Activated CD8-positive, alpha-beta memory T cell treated with anti-CD3 and anti-CD28 coated beads, Interleukin-2, amount 10 ng/mL, durations not matched to agents 7 days and 5 days (primary cell): ENCODE measurements around the gene CDK14. TPM values are rescaled to one million over a fixed set of nuclear protein-coding genes. Genes with fewer than 3 reads are reported as not detected.

ENCODE experiments used
- ATAC-seq: fragments of 150-1000 bp; cut with Tn5 transposase; one replicate; pipeline ENCODE4 v1.10.0; 2021; ENCODE audit warnings: moderate library complexity
- CTCF ChIA-PET: fragments of 350-600 bp; sonication (Branson Sonifier 250); formaldehyde crosslinking; loops from one replicate; lab custom pipeline; 2021; ENCODE audit warnings: antibody characterized with exemption; lab: Charles Lee
- DNase-seq: peaks from one replicate; pipeline ENCODE4 v3.0.0-alpha.2; 2020
- H3K27ac Mint-ChIP-seq: one replicate; pipeline ENCODE4 v1.8.0; 2021; ENCODE audit warnings: mild to moderate bottlenecking, mixed read lengths
- H3K27me3 Mint-ChIP-seq: one replicate; pipeline ENCODE4 v1.8.0; 2021; ENCODE audit warnings: mixed read lengths
- H3K36me3 Mint-ChIP-seq: one replicate; pipeline ENCODE4 v1.8.0; 2021; ENCODE audit warnings: mild to moderate bottlenecking, mixed read lengths
- H3K4me1 Mint-ChIP-seq: one replicate; pipeline ENCODE4 v1.8.0; 2021; ENCODE audit warnings: mixed read lengths
- H3K4me3 Mint-ChIP-seq: one replicate; pipeline ENCODE4 v1.8.0; 2021; ENCODE audit warnings: mild to moderate bottlenecking, moderate library complexity, mixed read lengths
- H3K9me3 Mint-ChIP-seq: one replicate; pipeline ENCODE4 v1.8.0; 2022; ENCODE audit warnings: low read depth, mixed read lengths
- total RNA-seq, 2 experiments: library from RNA; stranded (reverse); gene quantifications; one replicate each; pipeline ENCODE4 v1.2.3, GENCODE V29; 2021

The CDK14 gene
- total RNA-seq, 2 experiments from 2014 or later: 0.20 to 0.23 TPM

DNA sequence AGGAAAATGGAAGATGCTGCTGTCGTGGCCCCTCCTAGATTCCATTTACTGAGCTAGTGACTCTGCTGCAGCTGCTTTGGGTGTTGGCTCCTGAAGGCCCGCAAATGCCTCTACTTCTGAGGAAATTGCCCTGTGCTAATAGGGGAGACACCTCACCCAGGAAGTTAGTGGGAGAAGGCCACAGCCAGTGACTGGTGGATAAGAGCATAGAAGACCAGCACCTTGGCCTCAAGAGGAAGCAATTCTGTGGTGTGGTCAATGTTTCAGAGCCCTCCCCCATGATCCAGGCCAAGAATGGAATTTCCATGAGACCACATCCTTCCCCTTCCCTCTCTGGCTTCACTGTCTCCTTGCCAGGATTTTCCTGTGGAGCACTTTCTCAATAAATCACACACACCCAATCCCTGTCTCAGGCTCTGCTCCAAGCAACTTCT lies 643.1 kb downstream of the CDK14 start:
- ATAC-seq (no peak), DNase-seq (no peak)

DNA sequence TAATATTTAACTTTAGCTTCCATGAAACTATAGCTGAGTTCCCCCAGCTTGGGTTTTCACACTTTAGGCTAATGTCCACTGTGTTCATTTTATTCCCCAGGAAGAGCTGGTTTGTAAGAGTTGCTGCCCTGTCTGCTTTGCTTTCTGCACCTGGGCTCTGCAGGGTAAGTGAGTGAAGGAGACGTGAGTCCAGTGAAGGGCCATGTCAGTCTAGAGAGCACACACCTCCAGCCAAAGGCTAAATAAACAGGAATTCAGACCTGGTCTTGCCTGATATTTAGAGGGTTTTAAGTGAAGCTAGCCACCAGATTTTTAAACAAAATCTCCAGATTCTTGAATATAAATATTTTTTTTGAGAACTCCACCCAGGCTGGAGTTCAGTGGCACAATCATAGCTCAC lies 643.7 kb downstream of the CDK14 start:
- no peak overlapping the region for H3K4me3 Mint-ChIP-seq
- no peaks in the 10 kb centered on the region for H3K4me1 Mint-ChIP-seq
- no peaks in the 10 kb centered on the region for H3K9me3 Mint-ChIP-seq
- H3K36me3 Mint-ChIP-seq: no peaks in the 10 kb centered on the region
- CTCF ChIA-PET: no interaction called here
- H3K27me3 Mint-ChIP-seq: no peaks in the 10 kb centered on the region
- DNase-seq: no peak
- no peak overlapping the region for H3K27ac Mint-ChIP-seq
- ATAC-seq: no peak

More for the DNA sequence above, 643.1 kb downstream of the CDK14 start:
- Mint-ChIP-seq H3K9me3 (no peaks in the 10 kb centered on the region), H3K4me3 (no peak overlapping the region), H3K27me3 (no peaks in the 10 kb centered on the region), H3K27ac (no peak overlapping the region), H3K4me1 (no peaks in the 10 kb centered on the region), H3K36me3 (no peaks in the 10 kb centered on the region)
- CTCF ChIA-PET: no interaction called here

DNA sequence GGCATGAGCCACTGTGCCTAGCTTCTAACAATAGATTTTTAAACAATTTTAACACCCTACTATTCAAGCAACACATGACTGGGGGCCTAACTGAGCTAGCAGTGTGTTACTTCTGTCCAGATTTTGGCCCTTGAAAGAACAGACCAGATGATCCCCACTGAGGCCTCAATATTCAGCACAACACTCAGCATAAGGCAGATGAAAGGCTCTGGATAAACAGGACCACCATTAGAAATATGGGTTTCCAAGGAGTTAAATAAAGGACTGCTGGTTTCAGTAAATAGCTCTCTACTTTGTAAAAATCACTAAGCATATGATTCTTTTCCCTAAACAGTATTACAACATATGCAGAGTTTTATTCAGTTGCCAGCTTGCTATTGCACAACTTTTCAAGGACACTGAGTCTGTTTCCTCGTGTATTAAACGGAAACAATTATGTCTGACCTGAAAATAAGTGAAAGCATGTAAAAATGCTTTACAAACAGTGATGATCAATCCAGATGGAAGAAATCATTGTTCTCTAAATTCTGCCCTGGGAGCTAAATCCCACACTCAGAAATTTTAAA lies 644.3 kb downstream of the CDK14 start:
- ATAC-seq (no peak), DNase-seq (no peak)
- no peaks in the 10 kb centered on the region for H3K36me3 Mint-ChIP-seq
- H3K27me3 Mint-ChIP-seq: no peaks in the 10 kb centered on the region
- CTCF ChIA-PET: no interaction called here
- no peak overlapping the region for H3K4me3 Mint-ChIP-seq
- no peaks in the 10 kb centered on the region for H3K4me1 Mint-ChIP-seq
- H3K27ac Mint-ChIP-seq: no peak overlapping the region
- no peaks in the 10 kb centered on the region for H3K9me3 Mint-ChIP-seq

DNA sequence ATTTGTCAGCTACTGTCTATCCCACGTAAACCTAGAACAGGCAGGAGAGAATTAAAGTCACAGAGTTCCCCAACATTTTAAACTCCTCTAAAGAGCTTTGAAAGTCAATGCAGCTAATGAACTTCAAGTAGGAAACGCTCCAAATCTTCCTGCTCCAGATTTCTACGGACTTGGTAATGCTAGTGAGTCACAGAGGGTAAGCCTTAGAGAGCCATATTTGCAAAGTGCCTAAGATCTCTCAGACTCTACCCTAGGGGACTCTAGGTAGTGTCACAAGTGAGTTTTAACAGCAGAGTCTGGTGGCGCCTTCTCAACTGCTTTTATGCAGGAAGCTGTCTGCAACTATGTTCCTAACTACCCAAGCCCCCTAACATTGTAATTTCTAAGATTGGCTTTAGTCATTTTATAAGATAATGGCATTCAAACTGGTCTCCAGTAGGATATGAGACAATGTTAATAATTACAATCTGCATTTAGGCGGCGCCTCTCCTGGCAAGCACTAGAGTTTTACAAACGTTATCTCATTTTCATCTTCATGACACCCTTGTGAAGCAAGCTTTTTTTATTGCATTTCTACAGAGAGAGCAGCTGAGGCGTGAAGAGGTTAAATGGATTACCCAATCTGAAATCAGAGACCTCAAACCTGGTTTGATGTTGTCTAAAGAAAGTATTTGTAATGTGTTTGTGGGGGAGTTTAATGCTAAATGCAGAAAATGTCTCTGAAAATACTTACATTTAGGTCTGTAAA lies 646.1 kb downstream of the CDK14 start:
- no peaks in the 10 kb centered on the region for H3K36me3 Mint-ChIP-seq
- CTCF ChIA-PET: no interaction called here
- DNase-seq (no peak), ATAC-seq (no peak)
- H3K27me3 Mint-ChIP-seq: no peaks in the 10 kb centered on the region
- H3K4me3 Mint-ChIP-seq: no peak overlapping the region
- no peaks in the 10 kb centered on the region for H3K4me1 Mint-ChIP-seq
- no peak overlapping the region for H3K27ac Mint-ChIP-seq
- H3K9me3 Mint-ChIP-seq: no peaks in the 10 kb centered on the region

DNA sequence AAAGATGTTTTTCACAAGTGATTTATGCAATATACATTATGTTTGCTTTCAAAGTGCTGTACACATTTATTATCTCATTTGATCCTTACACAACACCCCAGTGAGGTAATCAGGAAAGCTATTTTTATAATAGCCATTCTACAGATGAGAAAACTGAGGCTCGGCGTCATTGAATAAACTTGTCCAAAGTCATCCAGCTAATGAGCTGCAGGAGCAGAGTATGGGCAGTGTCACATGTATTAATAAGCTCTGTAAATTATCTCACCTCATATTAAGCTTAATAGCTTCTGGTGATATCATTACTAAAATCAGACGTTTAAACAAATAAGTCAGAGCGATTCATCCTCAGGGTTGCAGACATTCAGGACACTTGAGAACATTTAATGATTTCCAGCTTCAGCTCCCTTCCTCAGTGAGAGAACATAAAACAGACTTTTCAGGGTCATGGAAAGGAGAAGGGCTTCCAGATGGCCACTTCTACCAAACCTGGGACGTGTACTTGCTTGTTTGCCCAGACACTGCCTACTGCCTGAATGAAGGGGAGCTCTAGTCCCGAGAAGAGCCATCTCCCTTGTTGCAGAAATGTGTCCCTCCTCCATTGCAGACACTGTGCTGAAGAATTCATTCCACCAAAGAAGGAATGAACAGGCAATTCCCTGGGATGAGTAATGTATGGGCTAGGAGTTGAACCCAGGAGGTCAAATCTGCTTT lies 647.6 kb downstream of the CDK14 start:
- no peaks in the 10 kb centered on the region for H3K27me3 Mint-ChIP-seq
- CTCF ChIA-PET: no interaction called here
- no peaks in the 10 kb centered on the region for H3K36me3 Mint-ChIP-seq
- no peak for ATAC-seq
- H3K27ac Mint-ChIP-seq: no peak overlapping the region
- no peak overlapping the region for H3K4me3 Mint-ChIP-seq
- H3K4me1 Mint-ChIP-seq: no peaks in the 10 kb centered on the region
- no peaks in the 10 kb centered on the region for H3K9me3 Mint-ChIP-seq
- DNase-seq: no peak

DNA sequence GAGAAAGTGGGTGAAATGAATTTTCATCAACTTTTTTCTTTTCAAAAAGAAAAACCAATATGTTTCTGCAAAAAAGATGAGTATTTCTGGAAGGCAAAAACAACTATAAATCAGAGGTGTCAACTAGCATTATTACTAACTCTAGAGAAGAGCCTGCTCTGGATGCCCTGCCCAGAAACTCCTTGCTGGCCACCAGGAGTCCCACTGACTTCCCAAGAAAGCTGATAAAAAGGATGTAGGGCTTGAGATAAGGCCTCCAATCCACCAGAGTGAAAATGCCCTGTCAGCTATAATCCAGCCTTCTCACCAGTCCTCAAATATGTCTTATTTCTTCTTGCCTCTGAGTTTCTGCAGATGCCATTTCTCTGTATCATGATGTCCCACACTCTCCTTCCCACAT lies 651.4 kb downstream of the CDK14 start:
- H3K36me3 Mint-ChIP-seq: no peaks in the 10 kb centered on the region
- H3K9me3 Mint-ChIP-seq: no peaks in the 10 kb centered on the region
- no peak for ATAC-seq
- CTCF ChIA-PET: no interaction called here
- no peak overlapping the region for H3K27ac Mint-ChIP-seq
- no peak for DNase-seq
- no peak overlapping the region for H3K4me3 Mint-ChIP-seq
- H3K27me3 Mint-ChIP-seq: no peaks in the 10 kb centered on the region
- no peaks in the 10 kb centered on the region for H3K4me1 Mint-ChIP-seq

DNA sequence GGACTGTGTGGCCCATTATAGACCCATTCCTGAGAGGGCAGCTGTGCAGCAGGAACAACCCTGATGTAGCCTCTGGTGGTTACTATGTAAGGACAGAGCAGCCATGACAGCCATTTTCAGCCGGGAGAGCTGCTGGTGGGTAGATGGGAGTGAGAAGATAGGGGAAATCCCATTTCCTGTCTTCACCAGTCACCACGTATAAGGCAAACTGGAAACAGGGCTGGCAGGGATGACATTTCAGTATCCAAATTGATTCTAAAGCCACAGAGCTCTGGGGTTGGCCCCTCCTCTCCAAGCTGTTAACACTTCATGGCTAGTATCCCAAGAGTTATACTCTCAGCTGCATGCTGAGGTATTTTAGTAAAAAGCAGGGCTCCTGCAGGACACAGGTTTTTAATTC lies 652.9 kb downstream of the CDK14 start:
- Mint-ChIP-seq H3K4me1 (no peaks in the 10 kb centered on the region), H3K27me3 (no peaks in the 10 kb centered on the region), H3K9me3 (no peaks in the 10 kb centered on the region), H3K36me3 (no peaks in the 10 kb centered on the region), H3K4me3 (no peak overlapping the region), H3K27ac (no peak overlapping the region)
- DNase-seq (no peak), ATAC-seq (no peak)
- CTCF ChIA-PET: no interaction called here

DNA sequence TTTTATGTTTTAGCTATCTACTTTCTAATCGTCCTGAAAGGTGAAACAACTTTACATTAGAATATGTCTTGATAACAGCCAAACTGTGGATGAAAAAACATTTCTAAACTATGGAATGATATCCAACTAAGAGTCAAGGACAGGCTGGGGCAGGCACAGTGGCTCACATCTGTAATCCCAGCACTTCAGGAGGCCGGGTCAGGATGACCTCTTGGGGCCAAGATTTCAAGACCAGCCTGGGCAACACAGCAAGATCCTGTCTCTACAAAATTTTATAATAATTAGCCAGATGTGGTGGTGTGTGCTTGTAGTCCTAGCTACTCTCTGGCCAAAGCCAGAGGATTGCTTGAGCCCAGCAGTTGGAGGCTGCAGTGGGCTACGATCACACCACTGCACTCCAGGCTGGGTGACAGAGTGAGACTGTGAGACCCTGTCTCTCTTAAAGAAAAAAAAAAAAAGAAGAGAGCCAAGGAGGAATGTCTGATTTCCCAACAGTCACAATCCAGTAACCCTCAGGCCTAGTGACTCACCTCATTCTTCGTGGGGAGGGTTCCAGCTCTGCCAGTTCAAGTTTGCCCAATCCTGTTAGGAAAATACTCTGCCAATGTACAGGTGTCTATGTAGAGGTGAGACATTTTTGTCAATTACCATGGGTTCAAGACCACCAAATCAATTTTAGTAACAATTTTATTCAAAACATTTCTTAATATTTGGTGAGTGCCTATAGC lies 653.5 kb downstream of the CDK14 start:
- ATAC-seq: no peak
- CTCF ChIA-PET: no interaction called here
- Mint-ChIP-seq H3K4me1 (no peaks in the 10 kb centered on the region), H3K27me3 (no peaks in the 10 kb centered on the region), H3K27ac (no peak overlapping the region), H3K36me3 (no peaks in the 10 kb centered on the region), H3K4me3 (no peak overlapping the region), H3K9me3 (no peaks in the 10 kb centered on the region)
- DNase-seq: no peak

DNA sequence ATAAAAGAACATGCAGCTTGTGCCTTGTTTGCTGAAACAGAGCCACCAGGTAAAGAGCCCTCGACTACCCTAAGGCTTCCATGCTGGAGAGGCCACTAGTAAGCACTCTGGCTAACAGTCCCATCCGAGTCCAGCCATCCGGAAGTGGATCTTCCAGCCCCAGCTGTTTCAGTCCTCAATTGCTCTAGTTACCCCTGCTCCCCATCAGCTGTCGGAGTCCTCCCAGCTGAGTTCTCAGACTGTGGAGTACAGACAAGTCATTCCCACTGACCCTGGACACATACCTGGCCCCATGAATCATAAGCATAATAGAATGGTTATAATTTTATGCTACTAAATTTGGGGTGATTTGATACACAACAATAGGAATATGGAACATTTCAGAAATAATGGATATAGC lies 654.6 kb downstream of the CDK14 start:
- Mint-ChIP-seq H3K9me3 (no peaks in the 10 kb centered on the region), H3K27ac (no peak overlapping the region), H3K4me1 (no peaks in the 10 kb centered on the region), H3K27me3 (no peaks in the 10 kb centered on the region), H3K36me3 (no peaks in the 10 kb centered on the region), H3K4me3 (no peak overlapping the region)
- CTCF ChIA-PET: no interaction called here
- ATAC-seq (no peak), DNase-seq (no peak)

DNA sequence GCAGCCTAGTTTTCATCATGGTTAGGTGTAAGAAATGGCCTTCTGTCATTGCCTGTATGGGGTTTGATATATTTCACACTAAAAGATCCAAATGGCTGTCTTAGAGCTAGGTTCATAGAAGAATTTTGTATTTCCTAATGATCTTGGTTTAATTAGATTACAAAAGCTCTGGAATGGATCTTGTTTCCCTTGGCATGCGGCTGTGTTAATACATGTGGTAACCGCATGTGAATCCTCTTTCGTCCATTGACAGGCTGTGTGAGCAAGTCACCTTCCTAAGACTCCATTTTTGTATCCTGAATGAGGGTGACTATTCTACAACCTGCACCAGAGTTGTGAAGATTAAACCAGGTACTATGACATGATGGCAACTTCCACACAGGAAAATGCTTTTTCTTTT lies 655.8 kb downstream of the CDK14 start:
- no peak for DNase-seq
- Mint-ChIP-seq H3K4me3 (no peak overlapping the region), H3K27ac (no peak overlapping the region), H3K36me3 (no peaks in the 10 kb centered on the region), H3K4me1 (no peaks in the 10 kb centered on the region), H3K9me3 (no peaks in the 10 kb centered on the region), H3K27me3 (no peaks in the 10 kb centered on the region)
- CTCF ChIA-PET: no interaction called here
- ATAC-seq: no peak

Other genes with a start within 250 kb of the CDK14 start
- 10 to 100 TPM; 26.6 to 29.1 TPM for gene GTPBP10, start 249.6 kb upstream of the CDK14 start, total RNA-seq
- gene CLDN12, start 192.9 kb upstream of the CDK14 start, total RNA-seq: 1 to 10 TPM; 4.8 to 6.1 TPM
- gene PTTG1IP2, start 126.7 kb upstream of the CDK14 start, total RNA-seq: not detected